Erythroblast (primary cell): ENCODE results near the gene PDK1.

Experiments used
- GATA1 ChIP-seq: IDR thresholded peaks from 2 replicates; pipeline ENCODE4 v1.6.1; 2011; ENCODE audit warnings: low read depth, mild to moderate bottlenecking, control low read depth, low read length, moderate library complexity
- POLR2A ChIP-seq: IDR thresholded peaks from 2 replicates; pipeline ENCODE4 v1.6.1; 2011; ENCODE audit warnings: mild to moderate bottlenecking, low read length

GRCh38 chr2:172639256-172639655, 83.4 kb downstream of the PDK1 start:
- TF ChIP-seq POLR2A, result no peak
- no peak for TF ChIP-seq GATA1
